ENCODE measurements around the gene DUSP12. TPM values are rescaled to one million over a fixed set of nuclear protein-coding genes. Genes with fewer than 3 reads are reported as not detected.

The DUSP12 gene
- total and polyA plus RNA-seq, 10 donors: 17.9 to 39.9 (median 23.3) TPM

- H3K36me3 ChIP-seq: peaks cover 0 to 30% (median 7%) of the 10 kb centered on the region in 6 donors
- 73 to 86% (median 78%) methylated on average over 2 of the region's 2 CpGs for WGBS, 5 donors
- intact Hi-C loops (cut with DNase I; ENCODE audit: low total_unique reads): no loop called here
- DNase-seq: no peak
- H3K27me3 ChIP-seq (replicated peaks in 1 of 7): no peaks in the 10 kb centered on the region
- no peak for TF ChIP-seq CTCF (IDR thresholded peaks at IDR 0.05 in 8 of 11, conservative IDR thresholded peaks at IDR 0.05 in 3 of 11)
- TF ChIP-seq POLR2A (IDR thresholded peaks at IDR 0.05): no peak
- no peak for TF ChIP-seq POLR2AphosphoS5 (IDR thresholded peaks at IDR 0.05)
- peaks cover 0 to 78% (median 53%) of the 10 kb centered on the region in 6 donors for H3K4me1 ChIP-seq
- H3K27ac ChIP-seq: no peak overlapping the region
- no peaks in the 10 kb centered on the region for H3K9me3 ChIP-seq
- H3K4me3 ChIP-seq: no peak overlapping the region
Observed at GRCh38 chr1:161777261-161777660, 27.7 kb downstream of the DUSP12 start.

DNA sequence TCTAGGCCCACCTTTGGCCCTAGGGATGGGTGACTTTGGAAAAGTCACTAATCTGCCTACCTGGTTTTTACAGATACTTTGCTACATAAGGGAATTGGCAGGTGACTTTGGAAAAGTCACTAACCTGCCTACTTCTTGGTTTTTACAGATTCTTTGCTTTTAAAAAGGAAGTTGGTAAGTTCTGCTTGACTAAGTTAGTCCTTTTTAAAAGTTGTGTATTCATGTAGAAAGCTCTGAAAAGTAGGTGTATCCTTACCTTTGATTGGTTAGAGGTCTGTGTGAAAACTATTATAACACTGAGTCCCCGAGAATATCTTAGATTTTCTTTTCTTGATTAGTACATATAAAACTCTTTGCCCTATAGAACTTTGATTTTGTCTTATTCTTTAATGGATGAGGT, 28.9 kb downstream of the DUSP12 start:
- Histone ChIP-seq H3K27ac (peak overlapping the region in 3 of 8 donors; percentile 1 to 50 (median 2)), H3K9me3 (no peaks in the 10 kb centered on the region), H3K36me3 (peaks cover 0 to 42% (median 12%) of the 10 kb centered on the region in 6 donors), H3K4me3 (no peak overlapping the region), H3K27me3 (replicated peaks in 1 of 7) (no peaks in the 10 kb centered on the region), H3K4me1 (peaks cover 0 to 65% (median 41%) of the 10 kb centered on the region in 6 donors)
- no peak for DNase-seq
- no peak for TF ChIP-seq POLR2AphosphoS5 (IDR thresholded peaks at IDR 0.05)
- no peak for TF ChIP-seq POLR2A (IDR thresholded peaks at IDR 0.05)
- TF ChIP-seq CTCF (IDR thresholded peaks at IDR 0.05 in 8 of 11, conservative IDR thresholded peaks at IDR 0.05 in 3 of 11): no peak
- intact Hi-C loops (cut with DNase I; ENCODE audit: low total_unique reads): no loop called here
- 62 to 85% (median 75%) methylated on average over 1 of the region's 1 CpG for WGBS, 5 donors

DNA sequence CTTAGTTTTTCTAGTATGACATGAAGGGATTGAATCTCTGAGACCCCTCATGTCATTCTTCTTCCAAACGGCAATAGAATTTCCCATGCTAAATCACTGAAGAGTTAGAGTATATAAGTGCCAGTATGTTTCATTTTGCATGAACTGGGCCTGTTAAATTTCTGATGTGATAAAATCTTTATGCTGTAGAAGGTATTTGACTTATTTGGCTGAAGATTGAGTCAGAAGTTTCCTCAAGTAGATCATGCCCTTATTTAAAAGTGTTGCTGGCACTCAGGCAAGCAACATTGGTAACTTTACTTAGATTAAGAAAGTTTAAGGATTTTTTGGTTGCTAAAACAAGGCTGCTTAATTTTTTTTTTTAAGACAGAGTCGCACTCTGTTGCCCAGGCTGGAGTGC, 29.8 kb downstream of the DUSP12 start:
- H3K27ac ChIP-seq: no peak overlapping the region
- WGBS, 5 donors: 84 to 93% (median 88%) methylated on average over 2 of the region's 2 CpGs
- peaks cover 0 to 50% (median 20%) of the 10 kb centered on the region in 6 donors for H3K36me3 ChIP-seq
- H3K4me1 ChIP-seq: peaks cover 0 to 57% (median 32%) of the 10 kb centered on the region in 6 donors
- intact Hi-C loops (cut with DNase I; ENCODE audit: low total_unique reads): no loop called here
- no peak for TF ChIP-seq POLR2AphosphoS5 (IDR thresholded peaks at IDR 0.05)
- no peak for TF ChIP-seq CTCF (IDR thresholded peaks at IDR 0.05 in 8 of 11, conservative IDR thresholded peaks at IDR 0.05 in 3 of 11)
- no peak for TF ChIP-seq POLR2A (IDR thresholded peaks at IDR 0.05)
- no peak for DNase-seq
- H3K9me3 ChIP-seq: no peaks in the 10 kb centered on the region
- no peaks in the 10 kb centered on the region for H3K27me3 ChIP-seq (replicated peaks in 1 of 7)
- no peak overlapping the region for H3K4me3 ChIP-seq

DNA sequence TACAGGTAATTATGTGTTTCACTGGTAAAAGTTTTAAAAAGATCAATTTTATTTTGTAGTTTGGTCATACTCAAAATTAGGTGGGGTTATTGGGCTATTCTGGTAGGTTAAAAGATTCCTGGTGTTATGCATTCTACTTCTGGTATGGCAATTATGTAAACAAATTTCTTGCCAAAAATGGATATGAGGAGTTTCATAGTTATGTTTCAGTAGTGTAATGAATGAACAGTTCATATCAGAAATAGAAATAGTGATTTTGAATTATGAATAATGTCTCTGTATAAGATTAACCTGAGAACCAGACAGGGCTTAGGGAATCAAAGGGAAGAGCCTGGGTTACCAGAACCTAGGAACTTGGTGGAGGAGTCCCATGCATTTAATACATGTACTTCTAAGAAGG, 32.4 kb downstream of the DUSP12 start:
- Histone ChIP-seq H3K4me1 (peaks cover 0 to 31% (median 20%) of the 10 kb centered on the region in 6 donors), H3K9me3 (no peaks in the 10 kb centered on the region), H3K27ac (no peak overlapping the region), H3K4me3 (no peak overlapping the region), H3K27me3 (replicated peaks in 1 of 7) (no peaks in the 10 kb centered on the region), H3K36me3 (peaks cover 0 to 74% (median 41%) of the 10 kb centered on the region in 6 donors)
- intact Hi-C loops (cut with DNase I; ENCODE audit: low total_unique reads): no loop called here
- no peak for DNase-seq
- no peak for TF ChIP-seq POLR2A (IDR thresholded peaks at IDR 0.05)
- TF ChIP-seq CTCF (IDR thresholded peaks at IDR 0.05 in 8 of 11, conservative IDR thresholded peaks at IDR 0.05 in 3 of 11): no peak
- TF ChIP-seq POLR2AphosphoS5 (IDR thresholded peaks at IDR 0.05): no peak

Measured in spleen (tissue), 11 donors.